Choroid plexus epithelial cell (primary cell): ENCODE data around the gene SCNN1G.

Experiments
- DNase-seq: peaks from one replicate; pipeline ENCODE4 v3.0.0-alpha.2; 2010; ENCODE audit warnings: low read depth
- H3K4me3 ChIP-seq: 2 replicates; pipeline ENCODE4 v1.5.1; 2011; ENCODE audit warnings: low read depth, mild to moderate bottlenecking, control low read depth, low read length, moderate library complexity
- TF ChIP-seq, protein P1 (sequence below): conservative IDR thresholded peaks from 2 replicates; pipeline ENCODE4 v1.5.1; 2011; ENCODE audit warnings: low read depth, mild to moderate bottlenecking, control low read depth, inconsistent platforms, low read length, moderate library complexity

SCNN1G gene

DNA sequence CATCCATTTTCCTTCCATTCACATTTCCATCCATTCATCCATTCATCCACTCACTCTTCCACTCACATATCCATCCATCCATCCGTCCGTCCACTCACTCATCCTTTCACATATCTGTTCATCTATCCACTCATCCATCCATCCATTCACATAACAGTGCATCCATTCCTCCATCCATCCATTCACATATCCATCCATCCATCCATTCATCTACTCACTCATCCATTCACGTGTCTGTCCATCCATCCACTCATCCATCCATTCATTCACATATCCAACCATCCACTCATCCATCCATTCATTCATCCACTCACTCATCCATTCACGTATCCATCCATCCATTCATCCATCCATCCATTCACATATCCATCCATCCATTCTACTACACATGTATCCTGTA, 42.6 kb downstream of the SCNN1G start:
- TF ChIP-seq, protein P1, sequence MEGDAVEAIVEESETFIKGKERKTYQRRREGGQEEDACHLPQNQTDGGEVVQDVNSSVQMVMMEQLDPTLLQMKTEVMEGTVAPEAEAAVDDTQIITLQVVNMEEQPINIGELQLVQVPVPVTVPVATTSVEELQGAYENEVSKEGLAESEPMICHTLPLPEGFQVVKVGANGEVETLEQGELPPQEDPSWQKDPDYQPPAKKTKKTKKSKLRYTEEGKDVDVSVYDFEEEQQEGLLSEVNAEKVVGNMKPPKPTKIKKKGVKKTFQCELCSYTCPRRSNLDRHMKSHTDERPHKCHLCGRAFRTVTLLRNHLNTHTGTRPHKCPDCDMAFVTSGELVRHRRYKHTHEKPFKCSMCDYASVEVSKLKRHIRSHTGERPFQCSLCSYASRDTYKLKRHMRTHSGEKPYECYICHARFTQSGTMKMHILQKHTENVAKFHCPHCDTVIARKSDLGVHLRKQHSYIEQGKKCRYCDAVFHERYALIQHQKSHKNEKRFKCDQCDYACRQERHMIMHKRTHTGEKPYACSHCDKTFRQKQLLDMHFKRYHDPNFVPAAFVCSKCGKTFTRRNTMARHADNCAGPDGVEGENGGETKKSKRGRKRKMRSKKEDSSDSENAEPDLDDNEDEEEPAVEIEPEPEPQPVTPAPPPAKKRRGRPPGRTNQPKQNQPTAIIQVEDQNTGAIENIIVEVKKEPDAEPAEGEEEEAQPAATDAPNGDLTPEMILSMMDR: no peak
- DNase-seq: no peak
- no peak overlapping the region for H3K4me3 ChIP-seq

DNA sequence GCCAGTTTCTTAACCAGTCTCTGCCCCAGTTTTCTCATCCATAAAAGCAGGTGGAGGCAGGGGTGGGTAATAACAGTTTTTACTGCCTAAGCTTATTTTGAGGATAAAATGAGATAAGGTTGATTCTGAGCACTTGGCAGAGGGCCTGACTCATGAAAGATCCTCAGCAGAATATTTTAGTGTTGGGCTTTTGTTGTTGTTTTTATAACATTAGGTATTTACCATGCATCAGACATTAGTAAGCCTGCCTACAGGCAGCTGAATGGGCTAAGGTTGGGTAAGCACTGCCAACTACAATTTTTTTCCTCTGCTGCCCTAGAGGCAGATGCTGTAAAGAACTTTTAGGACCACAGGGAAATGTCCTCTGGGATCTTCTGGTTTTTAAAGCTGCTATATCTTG, 43.1 kb downstream of the SCNN1G start:
- TF ChIP-seq, protein P1: no peak
- H3K4me3 ChIP-seq: no peak overlapping the region
- no peak for DNase-seq

DNA sequence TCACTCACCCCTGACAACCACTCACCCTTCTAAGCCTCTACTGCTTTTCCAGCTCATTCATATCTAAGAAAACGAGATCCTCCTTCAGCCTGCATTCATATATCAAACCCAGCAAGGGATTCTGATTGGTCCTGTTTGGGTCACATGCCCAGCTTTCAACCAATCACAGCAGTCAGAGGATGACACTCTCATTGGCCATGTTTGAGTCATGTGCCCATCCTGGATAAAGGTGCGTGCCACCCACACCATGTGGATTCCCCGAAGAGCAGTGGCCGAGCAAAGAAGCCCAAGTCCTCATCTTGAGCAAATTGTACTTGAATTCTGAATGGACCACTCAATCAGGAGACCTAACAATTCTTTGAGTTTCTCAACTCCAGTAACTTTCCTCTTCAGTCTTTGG, 45.0 kb downstream of the SCNN1G start:
- H3K4me3 ChIP-seq: no peak overlapping the region
- TF ChIP-seq, protein P1: no peak
- DNase-seq: no peak

DNA sequence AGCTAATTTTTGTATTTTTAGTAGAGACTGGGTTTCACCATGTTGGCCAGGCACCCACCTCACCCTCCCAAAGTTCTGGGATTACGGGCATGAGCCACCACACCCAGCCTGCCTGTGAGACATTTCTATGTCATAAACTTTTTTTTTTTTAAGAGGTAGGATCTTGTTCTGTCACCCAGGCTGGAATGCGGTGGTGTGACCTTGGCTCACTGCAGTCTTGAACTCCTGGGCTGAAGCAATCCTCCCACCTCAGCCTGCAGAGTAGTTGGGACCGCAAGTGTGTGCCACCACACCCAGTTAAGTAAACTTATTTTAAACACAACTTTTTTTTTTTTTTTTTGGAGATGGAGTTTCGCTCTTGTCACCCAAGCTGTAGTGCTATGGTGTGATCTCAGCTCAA, 47.2 kb downstream of the SCNN1G start:
- no peak overlapping the region for H3K4me3 ChIP-seq
- DNase-seq: no peak
- TF ChIP-seq, protein P1: no peak

DNA sequence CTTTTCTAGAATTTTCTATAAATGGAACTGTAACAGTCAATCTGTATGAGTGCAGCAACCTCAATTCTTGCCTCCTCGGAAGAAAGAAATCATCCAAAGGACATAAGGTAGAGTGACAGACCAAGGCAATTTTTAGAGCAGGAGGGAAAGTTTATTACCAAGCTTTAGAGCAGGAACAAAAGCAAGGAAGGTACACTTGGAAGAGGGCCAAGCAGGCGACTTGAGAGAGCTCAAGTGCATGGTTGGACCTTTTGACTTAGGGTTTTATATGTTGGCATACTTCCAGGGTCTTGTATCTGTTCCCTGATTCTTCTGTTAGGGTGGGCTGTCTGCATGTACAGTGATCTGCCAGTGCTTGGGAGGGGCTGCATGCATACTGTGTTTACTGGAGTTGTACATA, 50.3 kb downstream of the SCNN1G start:
- DNase-seq: no peak
- TF ChIP-seq, protein P1: no peak
- H3K4me3 ChIP-seq: no peak overlapping the region

DNA sequence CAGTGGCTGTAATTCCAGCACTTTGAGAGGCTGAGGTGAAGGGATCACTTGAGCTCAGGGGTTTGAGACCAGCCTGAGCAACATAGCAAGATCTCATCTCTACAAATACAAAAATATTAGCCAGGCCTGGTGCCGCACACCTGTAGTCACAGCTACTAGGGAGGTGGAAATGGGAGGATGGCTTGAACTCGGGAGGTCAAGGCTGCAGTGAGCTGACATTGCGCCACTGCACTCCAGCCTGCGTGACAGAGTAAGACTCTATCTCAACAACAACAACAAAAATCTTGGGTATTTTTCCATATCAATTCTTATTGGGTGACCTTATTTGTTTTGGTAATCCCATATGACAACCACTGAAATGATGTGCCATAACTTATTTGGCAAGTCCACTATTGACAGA, 52.6 kb downstream of the SCNN1G start:
- TF ChIP-seq, protein P1: no peak
- no peak for DNase-seq
- no peak overlapping the region for H3K4me3 ChIP-seq

DNA sequence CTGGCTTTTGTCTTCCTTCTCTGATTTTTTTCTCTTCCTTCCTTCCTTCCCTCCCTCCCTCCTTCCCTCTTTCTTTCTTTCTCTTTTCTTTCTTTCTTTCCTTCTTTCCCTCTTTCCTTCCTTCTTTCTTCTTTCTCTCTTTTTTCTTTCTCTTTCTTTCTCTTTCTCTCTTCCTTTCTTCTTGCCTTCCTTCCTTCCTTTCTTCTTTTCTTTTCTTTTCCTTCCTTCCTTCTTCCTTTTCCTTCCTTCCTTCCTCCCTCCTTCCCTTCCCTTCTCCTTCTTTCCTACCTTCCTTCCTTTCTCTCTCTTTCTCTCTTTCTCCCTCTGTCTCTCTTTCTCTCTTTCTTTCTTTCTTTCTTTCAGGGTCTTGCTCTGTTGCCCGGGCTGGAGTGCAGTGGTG, 54.4 kb downstream of the SCNN1G start:
- H3K4me3 ChIP-seq: no peak overlapping the region
- TF ChIP-seq, protein P1: no peak
- no peak for DNase-seq
